GM13977 (cell line): Measurements from ENCODE around the gene KCNQ1.

Experiments used
- DNase-seq: peaks from one replicate; pipeline ENCODE4 v3.0.0; 2012; ENCODE audit warnings: low spot score
- CTCF ChIP-seq: IDR thresholded peaks from 2 replicates; pipeline ENCODE4 v1.5.1; 2012; ENCODE audit warnings: mild to moderate bottlenecking, control low read depth; ENCODE audit not compliant: insufficient read depth; ENCODE audit errors: extremely low read depth, missing control alignments
- in situ Hi-C: fragments of 300-500 bp; cut with MboI; formaldehyde crosslinking; loops from one replicate; pipeline ENCODE4 v1.12.0; 2022; ENCODE audit warnings: low sequenced_read_pairs, low pct_unique_long_range_greater_than_20kb, mixed read lengths, inconsistent platforms; ENCODE audit not compliant: unreplicated experiment

The KCNQ1 gene

GRCh38 chr11:2802389-2803185 is 357.8 kb downstream of the KCNQ1 start:
- in situ Hi-C loops: no loop called here
- no peak for TF ChIP-seq CTCF
- DNase-seq: no peak

GRCh38 chr11:2803186-2804091 is 358.6 kb downstream of the KCNQ1 start:
- DNase-seq: no peak
- no peak for TF ChIP-seq CTCF
- in situ Hi-C loops: no loop called here

GRCh38 chr11:2804189-2804588 is 359.4 kb downstream of the KCNQ1 start:
- no peak for DNase-seq
- in situ Hi-C loops: no loop called here
- TF ChIP-seq CTCF: no peak

GRCh38 chr11:2804701-2805387 is 360.0 kb downstream of the KCNQ1 start:
- no peak for DNase-seq
- no peak for TF ChIP-seq CTCF
- in situ Hi-C loops: no loop called here

- DNase-seq: no peak
- TF ChIP-seq CTCF: no peak
- in situ Hi-C loops: no loop called here
Observed at GRCh38 chr11:2805388-2806056, 360.7 kb downstream of the KCNQ1 start.
